RPMI8226 (cell line): Measurements from ENCODE around the gene NONO.
"Not testable (repeated sequence)": the region's sequence is repeated elsewhere in the genome, so short reads cannot be mapped to it uniquely, and the experiment has no call there.

Experiments used
- DNase-seq: peaks from one replicate; pipeline ENCODE4 v3.0.0-alpha.2; 2015

NONO gene

DNA sequence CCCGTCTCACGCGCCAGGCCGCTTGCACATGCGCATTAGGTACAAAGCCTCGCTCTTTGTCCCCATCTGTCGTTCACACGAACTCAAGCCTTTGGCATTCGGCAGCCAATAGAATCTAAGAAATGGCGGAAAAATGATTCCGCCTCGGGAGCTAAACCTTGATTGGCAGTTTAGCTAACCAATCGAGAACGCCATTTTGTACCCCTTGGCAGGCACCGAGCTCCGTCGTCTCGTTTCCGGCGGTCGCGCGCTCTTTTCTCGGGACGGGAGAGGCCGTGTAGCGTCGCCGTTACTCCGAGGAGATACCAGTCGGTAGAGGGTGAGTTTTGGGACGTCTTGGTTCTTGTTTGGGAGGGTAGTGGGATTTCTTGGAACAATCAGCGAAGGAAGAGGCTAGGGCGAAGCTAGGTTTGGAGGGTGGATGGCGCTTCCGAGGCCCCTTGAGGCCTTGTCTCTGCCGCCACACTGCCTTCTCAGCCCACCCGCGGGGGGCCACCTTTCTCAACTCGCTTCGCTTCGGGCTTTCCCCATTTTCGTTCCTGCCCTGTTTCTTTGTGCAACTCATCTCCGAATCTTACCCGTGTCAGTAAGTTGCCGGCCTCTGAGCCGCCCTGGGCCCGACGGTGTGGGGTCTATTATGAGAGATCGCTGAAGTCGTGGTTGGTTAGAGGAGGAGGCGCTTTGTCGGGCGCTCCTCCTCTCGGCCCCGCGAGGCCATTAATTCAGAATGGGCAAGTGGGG lies at the start of gene NONO:
Gene NONO (plus strand): TSS at position 233 of the 741 bp plus-strand sequence. CDS start 7,003 bp downstream, outside the sequence.
- DNase-seq: peak; percentile 99

GRCh38 chrX:71235482-71235881 lies 48.0 kb upstream of the NONO start:
- no peak for DNase-seq

- DNase-seq: no peak
Measured at GRCh38 chrX:71236836-71237235, 46.6 kb upstream of the NONO start.

GRCh38 chrX:71239781-71240180 lies 43.7 kb upstream of the NONO start:
- no peak for DNase-seq

DNA sequence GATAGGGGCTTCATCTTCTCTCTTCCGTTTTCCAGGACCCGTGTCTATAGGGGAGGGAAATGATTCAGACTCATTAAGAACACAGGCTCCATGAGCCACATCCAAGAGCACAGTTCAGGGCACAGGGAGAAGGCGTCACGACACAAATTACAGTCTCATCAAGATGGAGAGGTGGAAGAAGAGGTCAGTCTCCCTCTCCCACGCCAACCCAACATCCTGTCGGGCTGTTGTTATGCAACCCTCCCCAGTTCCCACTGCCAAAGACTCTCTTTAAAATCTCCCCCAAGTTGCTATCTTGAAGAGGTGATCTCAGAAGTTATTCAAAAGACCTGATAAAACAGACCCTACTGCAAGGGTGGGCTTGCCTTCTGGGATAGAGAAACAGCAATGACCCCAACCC lies 42.1 kb upstream of the NONO start:
- no peak for DNase-seq

DNA sequence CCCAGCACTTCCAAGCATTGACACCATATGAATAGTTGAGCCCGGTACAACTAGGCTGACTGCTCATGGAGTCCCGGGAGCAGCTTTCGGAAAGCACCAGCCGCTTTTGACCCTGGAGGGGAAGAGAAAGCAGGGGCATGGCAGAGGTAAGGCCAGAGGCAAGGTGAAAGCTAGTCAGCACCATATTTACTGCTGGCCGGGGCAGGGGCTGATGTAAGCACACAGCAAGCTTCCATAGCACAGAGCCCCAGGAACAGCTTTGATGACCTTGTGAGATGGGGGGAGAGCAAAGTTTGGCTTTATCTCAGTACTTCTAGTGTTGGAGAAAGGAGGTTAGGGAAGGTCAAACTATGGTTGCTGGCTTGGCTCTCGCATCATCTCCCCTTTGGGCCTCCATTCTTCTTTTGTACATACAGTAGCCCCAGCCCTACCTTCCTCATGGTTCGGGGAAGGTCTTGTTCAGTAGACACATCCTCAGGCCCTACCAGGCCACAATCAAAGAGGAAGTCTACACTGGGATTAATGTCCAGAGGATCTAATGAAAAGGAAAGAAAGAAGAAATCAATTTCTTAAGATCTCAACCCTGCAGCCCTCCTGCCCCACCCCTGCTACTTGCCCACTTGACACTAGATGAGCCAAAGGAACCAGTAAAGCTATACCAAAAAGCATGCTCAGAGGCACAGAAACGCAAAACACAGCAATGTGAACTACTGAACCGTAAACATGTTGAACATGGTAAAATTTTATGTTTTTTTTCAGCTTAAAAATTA lies 38.9 kb upstream of the NONO start:
- DNase-seq: no peak

DNA sequence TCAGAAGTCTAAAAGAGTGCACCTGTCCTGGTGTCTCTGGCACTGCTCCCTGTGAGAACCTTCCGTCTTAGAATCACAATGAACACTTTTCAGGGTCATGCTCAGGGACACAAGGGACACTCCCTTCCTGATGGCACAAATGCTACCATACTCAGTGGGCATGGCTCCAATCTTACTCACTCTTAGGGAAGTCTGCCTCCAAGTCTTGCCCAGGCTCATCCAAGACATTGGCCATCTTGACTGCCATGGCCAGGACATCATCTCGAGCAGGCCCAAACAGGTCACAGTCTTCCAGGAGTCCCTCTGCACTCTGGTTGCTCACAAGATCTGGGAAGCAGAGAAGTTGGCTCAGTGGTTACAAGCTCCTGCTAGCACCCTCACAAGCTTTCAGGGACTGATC lies 38.3 kb upstream of the NONO start:
- DNase-seq: no peak

GRCh38 chrX:71250841-71251240 lies 32.6 kb upstream of the NONO start:
- DNase-seq: no peak

DNA sequence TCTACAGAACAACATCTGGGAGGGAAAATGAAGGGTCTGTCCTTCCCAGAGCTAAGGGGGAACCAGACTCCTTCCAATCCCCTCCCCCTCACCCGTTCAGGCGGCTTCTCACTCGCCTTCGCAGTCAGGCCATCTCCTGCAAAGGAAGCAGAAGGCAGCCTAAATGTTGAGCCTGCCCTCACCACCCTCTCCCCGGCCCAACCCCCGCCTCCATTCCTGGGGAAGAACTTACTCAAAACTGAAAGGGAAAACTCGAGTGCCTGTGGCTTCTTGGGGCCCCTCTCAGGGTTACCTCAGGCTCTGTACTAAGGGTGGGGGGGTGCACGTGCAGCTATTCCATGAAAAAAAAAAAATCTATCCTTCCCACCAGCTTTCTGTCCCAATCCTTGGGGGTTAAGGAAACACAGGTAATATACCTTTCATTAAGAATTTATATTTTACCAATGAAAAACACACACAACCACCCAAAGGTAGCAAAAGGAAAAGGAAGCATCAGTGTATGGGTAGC lies 31.9 kb upstream of the NONO start:
- DNase-seq: no peak

DNA sequence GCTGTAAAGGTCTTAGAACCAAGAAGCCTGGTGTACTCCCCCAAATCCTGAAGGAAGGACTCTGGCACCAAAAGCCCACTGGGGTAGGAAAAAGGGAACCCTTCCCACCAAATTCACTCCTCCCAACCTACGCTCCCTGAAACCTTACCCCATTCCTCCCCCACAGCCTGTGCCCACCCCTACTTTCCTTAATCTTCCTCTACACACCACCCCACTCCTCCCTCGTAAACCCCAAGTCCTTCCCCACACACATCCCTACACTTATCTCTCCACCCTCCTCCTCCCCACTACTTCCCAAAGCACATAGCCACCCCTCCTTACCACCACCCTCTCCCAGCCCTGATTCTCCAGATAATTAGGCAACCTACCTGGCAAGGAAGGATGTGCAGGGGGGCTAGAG lies 31.2 kb upstream of the NONO start:
- DNase-seq: no peak

GRCh38 chrX:71253253-71254091 lies 30.0 kb upstream of the NONO start:
- DNase-seq: peak; percentile 63

- DNase-seq: peak; percentile 90
Measured at GRCh38 chrX:71254092-71254963, 29.1 kb upstream of the NONO start, which contains the start of gene ZMYM3. Gene ZMYM3, minus strand, starts transcription at chrX:71254140. Its CDS starts 885 bp downstream, at chrX:71253255.

GRCh38 chrX:71256051-71256450 lies 27.4 kb upstream of the NONO start:
- DNase-seq: no peak

- no peak for DNase-seq
Measured at GRCh38 chrX:71256856-71257255, 26.6 kb upstream of the NONO start.

- not testable (repeated sequence) for DNase-seq
Measured at GRCh38 chrX:71268624-71269023, 14.8 kb upstream of the NONO start.

DNA sequence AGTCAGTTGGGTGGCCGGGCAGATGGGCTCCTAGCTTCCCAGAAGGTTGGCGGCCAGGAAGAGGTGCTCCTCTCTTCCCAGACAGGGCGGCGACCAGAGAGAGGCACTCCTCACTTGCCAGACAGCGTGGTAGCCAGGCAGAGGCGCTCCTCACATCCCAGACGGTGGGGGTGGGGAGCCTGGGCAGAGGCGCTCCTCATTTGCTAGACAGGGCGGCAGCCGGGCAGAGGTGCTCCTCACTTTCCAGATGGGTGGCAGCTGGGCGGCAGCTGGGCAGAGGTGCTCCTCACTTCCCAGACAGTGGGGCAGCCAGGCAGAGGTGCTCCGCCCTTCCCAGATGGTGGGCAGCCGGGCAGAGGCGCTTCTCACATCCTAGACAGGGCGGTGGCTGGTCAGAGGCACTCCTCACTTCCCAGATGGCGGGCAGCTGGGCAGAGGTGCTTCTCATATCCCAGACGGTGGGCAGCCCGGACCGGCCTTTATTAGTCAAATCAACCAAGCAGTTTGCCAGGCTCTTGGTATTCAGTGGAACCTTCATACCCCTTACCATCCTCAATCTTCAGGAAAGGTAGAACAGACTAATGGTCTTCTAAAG lies 13.5 kb upstream of the NONO start:
- no peak for DNase-seq

DNA sequence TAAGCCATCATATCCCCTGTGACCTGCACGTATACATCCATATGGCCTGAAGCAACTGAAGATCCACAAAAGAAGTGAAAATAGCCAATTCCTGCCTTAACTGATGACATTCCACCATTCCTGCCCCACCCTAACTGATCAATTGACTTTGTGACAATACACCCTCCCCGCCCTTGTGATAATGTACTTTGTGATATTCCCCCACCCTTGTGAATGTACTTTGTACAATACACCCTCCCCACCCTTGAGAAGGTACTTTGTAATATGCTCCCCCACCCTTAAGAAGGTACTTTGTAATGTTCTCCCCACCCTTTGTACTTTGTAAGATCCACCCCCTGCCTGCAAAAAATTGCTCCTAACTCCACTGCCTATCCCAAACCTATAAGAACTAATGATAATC lies 11.1 kb upstream of the NONO start:
- DNase-seq: not testable (repeated sequence)

DNA sequence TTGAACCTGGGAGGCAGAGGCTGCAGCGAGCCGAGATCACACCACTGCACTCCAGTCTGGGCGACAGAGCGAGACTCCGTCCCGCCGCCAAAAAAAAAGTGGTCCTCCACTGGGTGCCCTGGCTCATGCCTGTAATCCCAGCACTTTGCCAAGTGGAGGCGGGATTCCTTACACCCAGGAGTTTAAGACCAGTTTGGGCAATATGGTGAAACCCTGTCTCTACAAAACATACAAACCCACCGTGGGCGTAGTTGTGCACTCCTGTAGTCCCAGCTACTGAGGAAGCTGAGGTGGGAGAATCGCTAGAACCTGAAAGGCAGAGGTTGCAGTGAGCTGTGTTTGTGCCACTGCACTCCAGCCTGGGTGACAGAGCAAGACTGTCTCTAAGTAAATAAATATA lies 2.1 kb upstream of the NONO start:
- DNase-seq: not testable (repeated sequence)

GRCh38 chrX:71282514-71283402 lies 677 bp upstream of the NONO start:
- DNase-seq: no peak

DNA sequence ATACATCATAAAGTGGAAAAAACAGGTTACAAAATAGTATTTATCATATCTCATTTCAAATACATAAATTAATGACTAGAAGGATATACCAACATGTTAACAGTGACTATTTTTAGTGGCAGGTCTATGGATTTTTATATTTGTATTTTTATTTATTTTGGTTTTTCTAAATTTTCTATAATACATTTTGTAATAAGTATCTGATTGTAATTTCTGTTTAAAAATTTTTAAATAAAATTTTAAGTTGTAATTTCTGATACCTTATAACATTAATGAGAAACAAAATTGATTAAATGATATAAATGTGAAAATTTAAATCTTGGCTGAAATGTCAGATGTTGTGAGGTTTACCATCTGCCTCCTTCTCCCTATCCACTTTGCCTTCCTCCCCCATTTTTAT lies 2.5 kb downstream of the NONO start:
- DNase-seq: no peak

GRCh38 chrX:71291381-71291780 lies 7.9 kb downstream of the NONO start:
- no peak for DNase-seq
